ENCODE results near the gene DDX27. TPM values are rescaled to one million over a fixed set of nuclear protein-coding genes. Genes with fewer than 3 reads are reported as not detected.

Gene DDX27
- total RNA-seq, 1 donor from 2014 or later = 17.3 TPM

GRCh38 chr20:49247169-49247723 lies 28.0 kb downstream of the DDX27 start:
- no peak for DNase-seq (ENCODE audit: low spot score in 2 of 2)
- Histone ChIP-seq H3K27me3 (no peaks in the 10 kb centered on the region), H3K27ac (no peak overlapping the region), H3K4me3 (no peak overlapping the region), H3K9me3 (no peaks in the 10 kb centered on the region), H3K36me3 (peaks cover 94 to 99% of the 10 kb centered on the region in 2 donors), H3K4me1 (no peaks in the 10 kb centered on the region)
- TF ChIP-seq, protein P1, sequence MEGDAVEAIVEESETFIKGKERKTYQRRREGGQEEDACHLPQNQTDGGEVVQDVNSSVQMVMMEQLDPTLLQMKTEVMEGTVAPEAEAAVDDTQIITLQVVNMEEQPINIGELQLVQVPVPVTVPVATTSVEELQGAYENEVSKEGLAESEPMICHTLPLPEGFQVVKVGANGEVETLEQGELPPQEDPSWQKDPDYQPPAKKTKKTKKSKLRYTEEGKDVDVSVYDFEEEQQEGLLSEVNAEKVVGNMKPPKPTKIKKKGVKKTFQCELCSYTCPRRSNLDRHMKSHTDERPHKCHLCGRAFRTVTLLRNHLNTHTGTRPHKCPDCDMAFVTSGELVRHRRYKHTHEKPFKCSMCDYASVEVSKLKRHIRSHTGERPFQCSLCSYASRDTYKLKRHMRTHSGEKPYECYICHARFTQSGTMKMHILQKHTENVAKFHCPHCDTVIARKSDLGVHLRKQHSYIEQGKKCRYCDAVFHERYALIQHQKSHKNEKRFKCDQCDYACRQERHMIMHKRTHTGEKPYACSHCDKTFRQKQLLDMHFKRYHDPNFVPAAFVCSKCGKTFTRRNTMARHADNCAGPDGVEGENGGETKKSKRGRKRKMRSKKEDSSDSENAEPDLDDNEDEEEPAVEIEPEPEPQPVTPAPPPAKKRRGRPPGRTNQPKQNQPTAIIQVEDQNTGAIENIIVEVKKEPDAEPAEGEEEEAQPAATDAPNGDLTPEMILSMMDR (IDR thresholded peaks at IDR 0.05) = no peak
- intact Hi-C loops (cut with DNase I) = loop anchor here (10.0 kb wide), 1 partner anchor 78 kb away; no protein-coding TSS in a partner anchor

DNA sequence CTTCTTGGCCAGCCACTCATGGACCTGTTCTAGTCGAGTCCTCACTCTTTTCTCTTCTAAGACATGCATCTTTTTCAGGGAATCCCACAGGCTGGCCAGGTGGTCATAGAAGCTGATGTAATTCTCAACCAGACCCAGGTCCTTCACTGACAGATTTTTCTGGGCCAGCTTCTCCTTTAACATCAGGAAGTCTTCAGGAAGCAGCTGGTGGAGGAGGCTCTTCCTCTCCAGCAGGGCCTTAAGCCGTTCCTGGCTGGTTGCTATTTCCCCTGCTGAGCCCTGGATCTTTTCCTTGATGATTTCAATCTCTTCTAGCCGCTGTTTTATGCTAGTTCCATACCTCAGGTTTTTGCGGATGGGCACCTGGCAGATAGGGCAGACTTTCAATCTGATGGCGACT lies 28.6 kb downstream of the DDX27 start:
- Histone ChIP-seq H3K4me3 (no peak overlapping the region), H3K4me1 (no peaks in the 10 kb centered on the region), H3K27me3 (no peaks in the 10 kb centered on the region), H3K36me3 (peaks cover 94 to 99% of the 10 kb centered on the region in 2 donors), H3K27ac (no peak overlapping the region), H3K9me3 (no peaks in the 10 kb centered on the region)
- no peak for DNase-seq (ENCODE audit: low spot score in 2 of 2)
- intact Hi-C loops (cut with DNase I) = loop anchor here (10.0 kb wide), 1 partner anchor 77 kb away; no protein-coding TSS in a partner anchor
- TF ChIP-seq, protein P1 (IDR thresholded peaks at IDR 0.05) = no peak

DNA sequence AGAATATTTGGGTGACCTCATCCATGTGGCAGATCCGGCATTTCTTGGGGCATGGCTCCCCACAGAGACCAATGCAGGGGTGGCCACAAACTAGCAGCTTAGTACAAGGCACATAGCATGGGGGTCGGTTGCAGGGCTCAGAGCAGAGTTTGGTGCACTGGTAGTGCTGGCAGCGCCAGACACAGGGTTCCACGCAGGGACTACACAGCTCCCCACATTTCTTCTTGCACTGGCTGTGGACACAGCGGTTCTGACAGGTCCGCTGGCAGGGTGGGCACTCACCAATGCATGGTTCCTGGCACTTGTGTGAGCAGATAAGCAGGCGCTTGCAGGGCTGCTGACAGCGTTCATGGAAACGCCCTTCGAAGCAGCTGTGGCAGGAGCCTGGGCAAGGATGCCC lies 29.1 kb downstream of the DDX27 start:
- H3K27me3 ChIP-seq = no peaks in the 10 kb centered on the region
- H3K27ac ChIP-seq = no peak overlapping the region
- no peak overlapping the region for H3K4me3 ChIP-seq
- H3K9me3 ChIP-seq = no peaks in the 10 kb centered on the region
- no peaks in the 10 kb centered on the region for H3K4me1 ChIP-seq
- TF ChIP-seq, protein P1 (IDR thresholded peaks at IDR 0.05) = no peak
- no peak for DNase-seq (ENCODE audit: low spot score in 2 of 2)
- H3K36me3 ChIP-seq = peaks cover 94 to 99% of the 10 kb centered on the region in 2 donors
- intact Hi-C loops (cut with DNase I) = loop anchor here (10.0 kb wide), 1 partner anchor 76 kb away; no protein-coding TSS in a partner anchor

DNA sequence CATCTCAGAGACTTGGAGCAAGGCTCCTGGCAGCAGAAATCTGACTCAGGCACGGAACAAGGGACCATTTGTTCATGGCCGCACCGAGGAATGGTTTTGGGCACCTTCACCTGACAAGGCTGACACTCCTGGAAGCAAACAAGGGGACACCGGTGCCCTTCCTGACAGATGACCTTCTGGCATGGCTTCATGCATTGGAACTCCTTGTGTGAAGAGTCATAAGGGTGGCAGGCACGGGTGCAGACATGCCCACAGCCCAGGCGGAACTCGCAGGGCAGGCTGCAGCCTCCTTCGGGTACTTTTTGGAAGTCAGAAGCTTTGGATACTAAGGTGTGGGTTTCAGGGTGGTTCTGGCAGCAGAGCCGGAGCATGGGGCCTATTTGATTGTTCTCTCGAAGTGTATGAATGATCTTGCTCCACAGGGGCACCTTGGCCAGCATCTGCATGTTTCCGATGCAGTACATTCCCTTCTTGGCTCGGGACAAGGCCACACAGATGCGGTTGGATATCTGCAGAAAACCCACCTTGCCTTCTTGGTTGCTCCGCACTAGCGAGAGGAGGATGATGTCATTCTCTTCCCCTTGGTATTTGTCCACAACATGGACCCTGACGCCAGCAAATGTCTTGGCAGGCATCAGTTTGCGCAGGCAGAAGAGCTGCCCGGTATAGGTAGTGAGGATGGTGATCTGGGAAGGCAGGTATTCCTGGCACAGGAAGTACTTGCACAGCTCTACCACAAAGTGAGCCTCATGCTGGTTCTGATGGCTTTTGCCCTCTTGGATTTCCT lies 29.9 kb downstream of the DDX27 start:
- no peak overlapping the region for H3K27ac ChIP-seq

DNA sequence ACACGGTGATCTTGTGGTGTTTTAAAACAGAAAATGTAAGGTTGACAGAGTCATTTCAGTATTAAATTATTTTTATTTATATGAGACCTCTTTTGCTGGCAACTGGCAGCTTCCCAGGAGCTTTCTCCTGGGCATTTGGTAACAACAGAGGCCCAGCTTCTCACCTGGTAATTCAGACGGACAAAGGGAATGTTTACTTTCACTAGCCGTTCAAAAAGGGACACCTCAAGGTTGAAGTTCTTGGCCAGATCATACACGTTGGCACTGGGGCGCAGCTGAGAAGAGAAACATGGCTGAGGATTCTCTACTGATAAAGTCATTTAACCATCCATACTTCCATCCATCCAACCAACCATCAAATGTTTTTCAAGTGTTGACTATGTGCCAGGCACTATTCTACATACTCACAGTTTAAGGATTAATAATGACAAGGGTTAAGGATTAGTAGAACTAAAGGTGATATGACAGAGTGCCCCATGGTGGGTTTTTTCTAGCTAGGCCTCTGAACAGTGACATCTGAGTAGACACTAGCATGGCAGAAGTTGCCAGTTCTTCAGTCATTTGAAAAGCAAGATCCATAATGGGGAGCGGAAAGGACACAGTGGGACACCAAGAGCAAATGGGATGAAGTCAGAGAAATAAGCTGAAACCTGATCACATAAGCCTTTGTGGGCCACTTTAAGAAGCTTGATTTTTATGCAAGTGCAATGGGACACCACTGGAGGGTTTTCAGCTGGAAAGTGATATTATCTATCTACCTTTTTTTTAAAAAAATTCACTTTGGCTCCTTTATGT lies 33.5 kb downstream of the DDX27 start:
- no peaks in the 10 kb centered on the region for H3K9me3 ChIP-seq
- peaks cover 97 to 100% of the 10 kb centered on the region in 2 donors for H3K36me3 ChIP-seq
- intact Hi-C loops (cut with DNase I) = no loop called here
- H3K27me3 ChIP-seq = no peaks in the 10 kb centered on the region
- no peak overlapping the region for H3K27ac ChIP-seq
- no peaks in the 10 kb centered on the region for H3K4me1 ChIP-seq
- H3K4me3 ChIP-seq = no peak overlapping the region
- no peak for DNase-seq (ENCODE audit: low spot score in 2 of 2)
- TF ChIP-seq, protein P1 (IDR thresholded peaks at IDR 0.05) = no peak

More for the DNA sequence above, 29.9 kb downstream of the DDX27 start:
- intact Hi-C loops (cut with DNase I) = loop anchor here (10.0 kb wide), 1 partner anchor 76 kb away; no protein-coding TSS in a partner anchor
- Histone ChIP-seq H3K36me3 (peaks cover 94 to 99% of the 10 kb centered on the region in 2 donors), H3K4me1 (no peaks in the 10 kb centered on the region), H3K27me3 (no peaks in the 10 kb centered on the region), H3K9me3 (no peaks in the 10 kb centered on the region), H3K4me3 (no peak overlapping the region)
- DNase-seq (ENCODE audit: low spot score in 2 of 2) = no peak
- TF ChIP-seq, protein P1 (IDR thresholded peaks at IDR 0.05) = no peak

Measured in ascending aorta (tissue), 2 donors.